Aorta (tissue), 5 donors: ENCODE results near the gene SLC8A1. TPM values are rescaled to one million over a fixed set of nuclear protein-coding genes. Genes with fewer than 3 reads are reported as not detected.

Experiments
- ATAC-seq: fragments of 200-7000 bp; cut with Tn5 transposase; one replicate; pipeline ENCODE4 v1.9.1; 2022; ENCODE audit warnings: moderate library complexity; ENCODE audit not compliant: low FRiP score
- DNase-seq, 2 donors: peaks; one replicate each; pipeline ENCODE4 v3.0.0-alpha.2; 2020
- H3K27ac ChIP-seq, 2 donors: one replicate each; pipeline ENCODE4 v1.5.1; 2013; ENCODE audit warnings: low read length in 2 of 2, mild to moderate bottlenecking in 2 of 2, moderate library complexity in 2 of 2, control low read depth in 1 of 2, inconsistent platforms in 1 of 2, low read depth in 1 of 2
- H3K27me3 ChIP-seq, 2 donors: one replicate each; pipeline ENCODE4 v1.6.1; 2013; ENCODE audit warnings: control low read depth in 1 of 2, low read length in 1 of 2, mild to moderate bottlenecking in 1 of 2, moderate library complexity in 1 of 2; ENCODE audit not compliant: insufficient read depth in 2 of 2, control insufficient read depth in 1 of 2
- H3K36me3 ChIP-seq, 2 donors: one replicate each; pipeline ENCODE4 v1.6.1; 2013; ENCODE audit warnings: control low read depth in 1 of 2, low read length in 1 of 2, mild to moderate bottlenecking in 1 of 2; ENCODE audit not compliant: insufficient read depth in 2 of 2, control insufficient read depth in 1 of 2
- H3K4me1 ChIP-seq, 2 donors: one replicate each; pipeline ENCODE4 v1.6.1; 2013; ENCODE audit warnings: low read length in 2 of 2, control low read depth in 1 of 2, mild to moderate bottlenecking in 1 of 2, moderate library complexity in 1 of 2; ENCODE audit not compliant: insufficient read depth in 2 of 2, control insufficient read depth in 1 of 2
- H3K4me3 ChIP-seq, 2 donors: one replicate each; pipeline ENCODE4 v1.5.1; 2013; ENCODE audit warnings: low read length in 2 of 2, control low read depth in 1 of 2, mild to moderate bottlenecking in 1 of 2
- H3K9me3 ChIP-seq: one replicate; pipeline ENCODE4 v1.6.1; 2013; ENCODE audit warnings: mild to moderate bottlenecking, low read length; ENCODE audit not compliant: control insufficient read depth
- WGBS, 2 donors: extraction: QIAGEN DNeasy Blood & Tissue Kit; methylation state at CpG; one replicate each; pipeline ENCODE4 v1.1.7; 2013; 5-methylcytosine and 5-hydroxymethylcytosine counted together
- intact Hi-C, 2 donors: fragments of 100-400 bp; cut with DNase I; formaldehyde crosslinking; loops; one replicate each; pipeline versions ENCODE4 v1.14.2 to v1.15.0; 2022
- polyA plus RNA-seq, 2 donors: library from polyadenylated mRNA; stranded (reverse); fragments of 200-250 nt; gene quantifications; one replicate each; pipeline ENCODE4 v1.2.3, GENCODE V29; 2013
- total RNA-seq, 2 donors: library from RNA; stranded (reverse); fragmentation: NEBNext Ultra II Directional; extraction: Animal tissue kit (Norgen Biotek cat#: 25700); gene quantifications; one replicate each; pipeline ENCODE4 v1.2.1, GENCODE V29; 2021
- donor health status: healthy with polysubstance abuse.
- donor health status: Bipolar disorder and iron deficiency.
- donor health status: DM: no; HTN: no; CAD: no.
- donor health status: DM: no; HTN: no; CAD: no.
- donor health status: DM: yes; HTN: yes; CAD: no.

The SLC8A1 gene
- total and polyA plus RNA-seq, 4 donors = 0.38 to 35.9 (median 15.7) TPM

- DNase-seq (no peak), ATAC-seq (no peak)
- no peaks in the 10 kb centered on the region for H3K27me3 ChIP-seq
- intact Hi-C loops = no loop called here
- no peak overlapping the region for H3K27ac ChIP-seq
- no peaks in the 10 kb centered on the region for H3K36me3 ChIP-seq
- peaks cover 0 to 1% of the 10 kb centered on the region in 2 donors for H3K4me1 ChIP-seq
- 83 to 89% methylated on average over 2 of the region's 2 CpGs for WGBS, 2 donors
- no peak overlapping the region for H3K4me3 ChIP-seq
- no peaks in the 10 kb centered on the region for H3K9me3 ChIP-seq
These were observed 149.1 kb downstream of the SLC8A1 start for GRCh38 chr2:40302751-40303325.

DNA sequence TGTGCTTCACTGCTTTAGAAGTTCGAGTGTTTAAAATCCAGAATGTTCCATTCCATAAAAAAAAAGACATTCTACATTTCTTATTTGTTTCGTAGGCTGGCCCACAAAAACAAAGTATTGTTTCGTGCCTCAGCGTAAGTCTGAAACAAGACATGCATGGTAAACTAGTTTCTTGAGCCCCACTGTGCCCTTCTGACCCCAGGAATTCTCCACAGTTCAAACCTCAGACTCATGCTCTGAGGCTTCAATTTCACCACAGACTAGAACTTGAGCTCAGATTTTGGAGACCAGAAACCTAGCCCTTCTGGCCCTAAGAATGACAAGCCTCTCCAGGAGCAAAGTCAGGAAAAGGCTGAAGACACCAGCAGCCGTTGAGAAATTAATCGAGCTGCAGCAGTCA lies 151.5 kb downstream of the SLC8A1 start:
- Histone ChIP-seq H3K4me1 (peaks cover 0 to 1% of the 10 kb centered on the region in 2 donors), H3K36me3 (no peaks in the 10 kb centered on the region), H3K27ac (no peak overlapping the region), H3K27me3 (no peaks in the 10 kb centered on the region), H3K9me3 (no peaks in the 10 kb centered on the region), H3K4me3 (no peak overlapping the region)
- ATAC-seq (no peak), DNase-seq (no peak)
- WGBS, 2 donors = 94 to 95% methylated on average over 6 of the region's 6 CpGs
- intact Hi-C loops = no loop called here

- WGBS, 2 donors = 85 to 92% methylated on average over 2 of the region's 2 CpGs
These were observed 152.1 kb downstream of the SLC8A1 start for GRCh38 chr2:40299781-40300180.

GRCh38 chr2:40299173-40299572 lies 152.7 kb downstream of the SLC8A1 start:
- DNase-seq (no peak), ATAC-seq (no peak)
- intact Hi-C loops = no loop called here
- WGBS, 2 donors = 44 to 68% methylated on average over 1 of the region's 1 CpG
- no peaks in the 10 kb centered on the region for H3K9me3 ChIP-seq
- no peak overlapping the region for H3K4me3 ChIP-seq
- no peaks in the 10 kb centered on the region for H3K36me3 ChIP-seq
- peaks cover 0 to 1% of the 10 kb centered on the region in 2 donors for H3K4me1 ChIP-seq
- no peaks in the 10 kb centered on the region for H3K27me3 ChIP-seq
- no peak overlapping the region for H3K27ac ChIP-seq

More at GRCh38 chr2:40299781-40300180, 152.1 kb downstream of the SLC8A1 start:
- H3K27me3 ChIP-seq = no peaks in the 10 kb centered on the region
- no peak overlapping the region for H3K27ac ChIP-seq
- DNase-seq (no peak), ATAC-seq (no peak)
- H3K4me1 ChIP-seq = peaks cover 0 to 1% of the 10 kb centered on the region in 2 donors
- no peaks in the 10 kb centered on the region for H3K9me3 ChIP-seq
- no peak overlapping the region for H3K4me3 ChIP-seq
- intact Hi-C loops = no loop called here
- H3K36me3 ChIP-seq = no peaks in the 10 kb centered on the region

DNA sequence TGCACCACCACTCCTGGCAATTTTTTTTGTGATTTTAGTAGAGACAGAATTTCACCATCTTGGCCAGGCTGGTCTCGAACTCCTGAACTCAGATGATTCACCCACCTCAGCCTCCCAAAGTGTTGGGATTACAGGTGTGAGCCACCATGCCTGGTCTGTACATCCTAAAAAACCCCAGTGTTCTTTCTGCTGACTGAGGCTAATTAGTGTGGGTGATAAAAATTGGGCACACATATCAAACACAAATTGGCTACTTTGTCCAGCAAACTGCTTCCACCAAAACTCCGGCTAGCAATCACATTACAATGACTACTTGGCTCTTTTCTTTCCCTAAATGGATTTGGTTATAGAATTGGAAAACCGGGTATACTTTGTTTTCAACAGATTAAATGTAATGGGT lies 153.9 kb downstream of the SLC8A1 start:
- 96 to 98% methylated on average over 3 of the region's 3 CpGs for WGBS, 2 donors
- no peaks in the 10 kb centered on the region for H3K9me3 ChIP-seq
- H3K27me3 ChIP-seq = no peaks in the 10 kb centered on the region
- H3K4me3 ChIP-seq = no peak overlapping the region
- no peaks in the 10 kb centered on the region for H3K36me3 ChIP-seq
- no peak overlapping the region for H3K27ac ChIP-seq
- H3K4me1 ChIP-seq = no peaks in the 10 kb centered on the region
- intact Hi-C loops = no loop called here
- DNase-seq (no peak), ATAC-seq (no peak)

- H3K27me3 ChIP-seq = no peaks in the 10 kb centered on the region
These were observed 159.6 kb downstream of the SLC8A1 start for GRCh38 chr2:40292291-40292690.

DNA sequence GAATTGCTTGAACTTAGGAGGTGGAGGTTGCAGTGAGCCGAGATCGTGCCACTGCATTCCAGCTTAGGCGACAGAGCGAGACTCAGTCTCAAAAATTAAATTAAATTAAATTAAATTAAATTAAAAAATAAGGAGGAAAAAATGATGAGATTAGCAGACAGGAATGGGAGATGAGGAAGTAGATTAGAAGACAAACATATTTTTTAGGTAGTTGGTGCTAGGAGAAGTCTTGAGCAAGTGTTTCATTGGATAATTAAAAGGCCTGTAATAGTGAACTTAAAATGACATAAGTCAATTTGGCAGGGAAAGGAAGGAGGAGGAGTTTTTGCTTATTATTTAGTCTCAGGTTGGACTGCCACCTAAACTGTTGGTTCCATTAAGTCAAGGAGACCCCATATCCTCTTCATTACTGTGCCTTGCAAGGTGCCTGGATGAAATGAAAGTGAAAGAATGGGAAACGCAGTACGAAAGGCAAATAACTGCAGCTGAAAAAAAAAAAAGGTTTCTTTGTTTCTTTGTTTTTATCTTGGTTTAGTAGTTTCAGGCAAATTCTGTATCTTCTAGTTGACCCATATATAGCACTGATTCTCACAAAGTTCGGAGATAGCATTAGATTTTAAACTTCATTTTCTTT lies 162.0 kb downstream of the SLC8A1 start:
- intact Hi-C loops = loop anchor here in 1 of 2 donors (10.0 kb wide), 1 partner anchor 145 kb away; no protein-coding TSS in a partner anchor
- DNase-seq (no peak), ATAC-seq (no peak)
- Histone ChIP-seq H3K36me3 (no peaks in the 10 kb centered on the region), H3K27me3 (no peaks in the 10 kb centered on the region), H3K27ac (no peak overlapping the region), H3K9me3 (no peaks in the 10 kb centered on the region), H3K4me1 (no peaks in the 10 kb centered on the region), H3K4me3 (no peak overlapping the region)
- WGBS, 2 donors = 93 to 96% methylated on average over 7 of the region's 7 CpGs

More at GRCh38 chr2:40292291-40292690, 159.6 kb downstream of the SLC8A1 start:
- Histone ChIP-seq H3K4me3 (no peak overlapping the region), H3K4me1 (no peaks in the 10 kb centered on the region), H3K27ac (no peak overlapping the region), H3K9me3 (no peaks in the 10 kb centered on the region), H3K36me3 (no peaks in the 10 kb centered on the region)
- DNase-seq (no peak), ATAC-seq (no peak)
- intact Hi-C loops = no loop called here
- 96 to 100% methylated on average over 1 of the region's 1 CpG for WGBS, 2 donors

GRCh38 chr2:40287773-40288172 lies 164.1 kb downstream of the SLC8A1 start:
- intact Hi-C loops = loop anchor here in 1 of 2 donors (10.0 kb wide), 1 partner anchor 147 kb away; no protein-coding TSS in a partner anchor
- ATAC-seq (no peak), DNase-seq (no peak)
- Histone ChIP-seq H3K4me3 (no peak overlapping the region), H3K36me3 (no peaks in the 10 kb centered on the region), H3K27ac (no peak overlapping the region), H3K27me3 (no peaks in the 10 kb centered on the region), H3K9me3 (no peaks in the 10 kb centered on the region), H3K4me1 (peaks cover 0 to 2% of the 10 kb centered on the region in 2 donors)
- 82 to 91% methylated on average over 3 of the region's 3 CpGs for WGBS, 2 donors

DNA sequence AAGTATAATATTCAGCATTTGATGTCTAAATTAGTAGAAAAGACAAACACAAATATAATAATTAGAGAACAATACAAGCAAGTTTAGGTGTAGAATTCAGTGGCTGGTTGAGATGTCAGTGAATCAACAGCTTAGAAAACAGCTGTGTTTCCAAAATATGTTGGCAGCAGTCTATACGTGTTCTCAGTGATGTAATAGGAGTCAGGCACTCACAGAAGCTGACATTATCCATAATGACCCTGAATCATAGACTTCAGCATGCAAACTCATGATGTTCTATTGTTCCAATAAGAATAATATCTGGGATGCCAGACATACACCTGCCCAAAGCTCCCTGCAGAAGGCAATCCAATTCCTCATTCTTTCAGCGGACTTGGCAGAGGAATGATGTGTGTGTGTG lies 164.7 kb downstream of the SLC8A1 start:
- Histone ChIP-seq H3K27ac (no peak overlapping the region), H3K9me3 (no peaks in the 10 kb centered on the region), H3K27me3 (no peaks in the 10 kb centered on the region), H3K4me1 (peaks cover 0 to 2% of the 10 kb centered on the region in 2 donors), H3K4me3 (no peak overlapping the region), H3K36me3 (no peaks in the 10 kb centered on the region)
- intact Hi-C loops = loop anchor here in 1 of 2 donors (10.0 kb wide), 1 partner anchor 148 kb away; no protein-coding TSS in a partner anchor
- 58 to 64% methylated on average over 2 of the region's 2 CpGs for WGBS, 2 donors
- DNase-seq (no peak), ATAC-seq (no peak)
